ENCODE results near the gene AURKA. TPM values are rescaled to one million over a fixed set of nuclear protein-coding genes. Genes with fewer than 3 reads are reported as not detected.

The AURKA gene
- total and polyA plus RNA-seq, 9 of the 15 experiments (the other 6 are each of a cell fraction or from before 2014, with no cell fraction given), result 72.7 to 162 (median 113) TPM

- H3K4me3 ChIP-seq, result no peak overlapping the region
- intact Hi-C loops (cut with micrococcal nuclease), result no loop called here
- ATAC-seq (peak; percentile 26), FAIRE-seq (peak; percentile 46), DNase-seq (ENCODE audit: extremely low read depth in 1 of 4, low spot score in 3 of 4) (no peak)
- in situ Hi-C loops (cut with MboI), result loop anchor here (25.0 kb wide), 1 partner anchor 1281 kb away; no protein-coding TSS in a partner anchor
- no peak overlapping the region for H3K4me2 ChIP-seq (ENCODE audit: insufficient read depth, low read length)
- WGBS (ENCODE audit: insufficient coverage, low coverage, missing lambda C conversion rate), result 64% methylated on average over 6 of the region's 6 CpGs
- ChIA-PET CTCF (ENCODE audit: low intra/inter-chr PET ratio) (no interaction called here), POLR2A (interaction anchor here (0.6 to 2.2 kb wide), 8 partner anchors 8 to 1160 kb away, joined by 3 to 7 read pairs (median 5); partner anchors contain the start of genes AURKA, CASS4, CSTF1 and FAM210B)
- H3K79me2 ChIP-seq (ENCODE audit: control insufficient read depth, insufficient read depth, low read length), result peaks cover 29% of the 10 kb centered on the region
- no peaks in the 10 kb centered on the region for H3K9me3 ChIP-seq (replicated peaks; ENCODE audit: control insufficient read depth, insufficient read depth, low read depth, low read length)
- no peak overlapping the region for H2AFZ ChIP-seq (ENCODE audit: low read depth, low read length)
- no peaks in the 10 kb centered on the region for H3K9me1 ChIP-seq (ENCODE audit: control insufficient read depth, insufficient read depth, low read length)
- peak overlapping the region in 1 of 2 experiments; percentile 10; a peak in 1 of 4 replicates for H3K9ac ChIP-seq (ENCODE audit: insufficient read depth in 1 of 2, low read depth in 2 of 2, low read length in 2 of 2)
- no peaks in the 10 kb centered on the region for H4K20me1 ChIP-seq (replicated peaks; ENCODE audit: control insufficient read depth, insufficient read depth, low read length)
- H3K4me1 ChIP-seq (replicated peaks in 1 of 2; ENCODE audit: control insufficient read depth in 2 of 2, insufficient read depth in 2 of 2, low read length in 2 of 2), result peaks cover 6 to 11% of the 10 kb centered on the region in 2 experiments
- peak overlapping the region; percentile 63; the same call in 2 of the 3 replicates for H3K27ac ChIP-seq (ENCODE audit: extremely low read depth, low read depth, low read length)
- no peaks in the 10 kb centered on the region for H3K27me3 ChIP-seq (ENCODE audit: control insufficient read depth in 2 of 2, insufficient read depth in 2 of 2, low read length in 2 of 2)
- BruUV-seq (replicated peaks), result no TSS peak
- H3K36me3 ChIP-seq (ENCODE audit: control insufficient read depth, insufficient read depth, low read length), result peaks cover 94% of the 10 kb centered on the region
- TF ChIP-seq POLR2B (IDR thresholded peaks at IDR 0.05; ENCODE audit: low read depth, partially characterized antibody) (peak; percentile 13), C11orf30 (IDR thresholded peaks at IDR 0.05; ENCODE audit: low read depth) (0 out of 2 replicates have a peak, but pooled peaks have one; percentile 12), RAD51 (IDR thresholded peaks at IDR 0.05; ENCODE audit: borderline replicate concordance, low read depth) (peak; percentile 76), ZNF165 (CRISPR knock-in tag; IDR thresholded peaks at IDR 0.05; ENCODE audit: borderline replicate concordance) (no peak), ETV1 (tag; conservative IDR thresholded peaks at IDR 0.05; ENCODE audit: low read depth) (no peak), SMAD1 (IDR thresholded peaks at IDR 0.05; ENCODE audit: low read depth, low read length, partially characterized antibody) (no peak), ERF (CRISPR knock-in tag; IDR thresholded peaks at IDR 0.05) (0 out of 2 replicates have a peak, but pooled peaks have one; percentile 25), SAP30 (IDR thresholded peaks at IDR 0.05; ENCODE audit: borderline replicate concordance, insufficient read depth, low read depth, low read length, poor library complexity, severe bottlenecking) (no peak)
- TF ChIP-seq, protein P1, sequence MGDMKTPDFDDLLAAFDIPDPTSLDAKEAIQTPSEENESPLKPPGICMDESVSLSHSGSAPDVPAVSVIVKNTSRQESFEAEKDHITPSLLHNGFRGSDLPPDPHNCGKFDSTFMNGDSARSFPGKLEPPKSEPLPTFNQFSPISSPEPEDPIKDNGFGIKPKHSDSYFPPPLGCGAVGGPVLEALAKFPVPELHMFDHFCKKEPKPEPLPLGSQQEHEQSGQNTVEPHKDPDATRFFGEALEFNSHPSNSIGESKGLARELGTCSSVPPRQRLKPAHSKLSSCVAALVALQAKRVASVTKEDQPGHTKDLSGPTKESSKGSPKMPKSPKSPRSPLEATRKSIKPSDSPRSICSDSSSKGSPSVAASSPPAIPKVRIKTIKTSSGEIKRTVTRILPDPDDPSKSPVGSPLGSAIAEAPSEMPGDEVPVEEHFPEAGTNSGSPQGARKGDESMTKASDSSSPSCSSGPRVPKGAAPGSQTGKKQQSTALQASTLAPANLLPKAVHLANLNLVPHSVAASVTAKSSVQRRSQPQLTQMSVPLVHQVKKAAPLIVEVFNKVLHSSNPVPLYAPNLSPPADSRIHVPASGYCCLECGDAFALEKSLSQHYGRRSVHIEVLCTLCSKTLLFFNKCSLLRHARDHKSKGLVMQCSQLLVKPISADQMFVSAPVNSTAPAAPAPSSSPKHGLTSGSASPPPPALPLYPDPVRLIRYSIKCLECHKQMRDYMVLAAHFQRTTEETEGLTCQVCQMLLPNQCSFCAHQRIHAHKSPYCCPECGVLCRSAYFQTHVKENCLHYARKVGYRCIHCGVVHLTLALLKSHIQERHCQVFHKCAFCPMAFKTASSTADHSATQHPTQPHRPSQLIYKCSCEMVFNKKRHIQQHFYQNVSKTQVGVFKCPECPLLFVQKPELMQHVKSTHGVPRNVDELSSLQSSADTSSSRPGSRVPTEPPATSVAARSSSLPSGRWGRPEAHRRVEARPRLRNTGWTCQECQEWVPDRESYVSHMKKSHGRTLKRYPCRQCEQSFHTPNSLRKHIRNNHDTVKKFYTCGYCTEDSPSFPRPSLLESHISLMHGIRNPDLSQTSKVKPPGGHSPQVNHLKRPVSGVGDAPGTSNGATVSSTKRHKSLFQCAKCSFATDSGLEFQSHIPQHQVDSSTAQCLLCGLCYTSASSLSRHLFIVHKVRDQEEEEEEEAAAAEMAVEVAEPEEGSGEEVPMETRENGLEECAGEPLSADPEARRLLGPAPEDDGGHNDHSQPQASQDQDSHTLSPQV (IDR thresholded peaks at IDR 0.05), result 0 out of 2 replicates have a peak, but pooled peaks have one; percentile 26
- TF ChIP-seq, protein P2, sequence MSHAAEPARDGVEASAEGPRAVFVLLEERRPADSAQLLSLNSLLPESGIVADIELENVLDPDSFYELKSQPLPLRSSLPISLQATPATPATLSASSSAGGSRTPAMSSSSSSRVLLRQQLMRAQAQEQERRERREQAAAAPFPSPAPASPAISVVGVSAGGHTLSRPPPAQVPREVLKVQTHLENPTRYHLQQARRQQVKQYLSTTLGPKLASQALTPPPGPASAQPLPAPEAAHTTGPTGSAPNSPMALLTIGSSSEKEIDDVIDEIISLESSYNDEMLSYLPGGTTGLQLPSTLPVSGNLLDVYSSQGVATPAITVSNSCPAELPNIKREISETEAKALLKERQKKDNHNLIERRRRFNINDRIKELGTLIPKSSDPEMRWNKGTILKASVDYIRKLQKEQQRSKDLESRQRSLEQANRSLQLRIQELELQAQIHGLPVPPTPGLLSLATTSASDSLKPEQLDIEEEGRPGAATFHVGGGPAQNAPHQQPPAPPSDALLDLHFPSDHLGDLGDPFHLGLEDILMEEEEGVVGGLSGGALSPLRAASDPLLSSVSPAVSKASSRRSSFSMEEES (CRISPR knock-in tag; IDR thresholded peaks at IDR 0.05), result peak; percentile 80
- TF ChIP-seq, protein P3, sequence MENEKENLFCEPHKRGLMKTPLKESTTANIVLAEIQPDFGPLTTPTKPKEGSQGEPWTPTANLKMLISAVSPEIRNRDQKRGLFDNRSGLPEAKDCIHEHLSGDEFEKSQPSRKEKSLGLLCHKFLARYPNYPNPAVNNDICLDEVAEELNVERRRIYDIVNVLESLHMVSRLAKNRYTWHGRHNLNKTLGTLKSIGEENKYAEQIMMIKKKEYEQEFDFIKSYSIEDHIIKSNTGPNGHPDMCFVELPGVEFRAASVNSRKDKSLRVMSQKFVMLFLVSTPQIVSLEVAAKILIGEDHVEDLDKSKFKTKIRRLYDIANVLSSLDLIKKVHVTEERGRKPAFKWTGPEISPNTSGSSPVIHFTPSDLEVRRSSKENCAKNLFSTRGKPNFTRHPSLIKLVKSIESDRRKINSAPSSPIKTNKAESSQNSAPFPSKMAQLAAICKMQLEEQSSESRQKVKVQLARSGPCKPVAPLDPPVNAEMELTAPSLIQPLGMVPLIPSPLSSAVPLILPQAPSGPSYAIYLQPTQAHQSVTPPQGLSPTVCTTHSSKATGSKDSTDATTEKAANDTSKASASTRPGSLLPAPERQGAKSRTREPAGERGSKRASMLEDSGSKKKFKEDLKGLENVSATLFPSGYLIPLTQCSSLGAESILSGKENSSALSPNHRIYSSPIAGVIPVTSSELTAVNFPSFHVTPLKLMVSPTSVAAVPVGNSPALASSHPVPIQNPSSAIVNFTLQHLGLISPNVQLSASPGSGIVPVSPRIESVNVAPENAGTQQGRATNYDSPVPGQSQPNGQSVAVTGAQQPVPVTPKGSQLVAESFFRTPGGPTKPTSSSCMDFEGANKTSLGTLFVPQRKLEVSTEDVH (IDR thresholded peaks at IDR 0.05; ENCODE audit: low read depth, partially characterized antibody), result peak; percentile 14
Measured at GRCh38 chr20:56368351-56369134, 23.5 kb downstream of the AURKA start.

Data from K562 (cell line).